ENCODE measurements around the gene MT1G.

MT1G gene

GRCh38 chr16:56688762-56689161, 20.9 kb upstream of the MT1G start:
- FAIRE-seq (no peak), DNase-seq (ENCODE audit: insufficient read length, low spot score) (no peak)
- TF ChIP-seq SPI1 (IDR thresholded peaks at IDR 0.05; ENCODE audit: low read depth, low read length) (no peak), POLR2AphosphoS5 (IDR thresholded peaks at IDR 0.05; ENCODE audit: low read depth, low read length) (no peak), PAX5 (IDR thresholded peaks at IDR 0.05; ENCODE audit: insufficient read depth, low read length, severe bottlenecking) (no peak), TAF1 (IDR thresholded peaks at IDR 0.05; ENCODE audit: low read depth, low read length) (no peak), POLR2A (IDR thresholded peaks at IDR 0.05; ENCODE audit: low read depth, low read length) (no peak), POU2F2 (IDR thresholded peaks at IDR 0.05; ENCODE audit: low read depth, low read length) (no peak)

- TF ChIP-seq TAF1 (IDR thresholded peaks at IDR 0.05; ENCODE audit: low read depth, low read length) (no peak), SPI1 (IDR thresholded peaks at IDR 0.05; ENCODE audit: low read depth, low read length) (no peak), POLR2A (IDR thresholded peaks at IDR 0.05; ENCODE audit: low read depth, low read length) (no peak), PAX5 (IDR thresholded peaks at IDR 0.05; ENCODE audit: insufficient read depth, low read length, severe bottlenecking) (no peak), POU2F2 (IDR thresholded peaks at IDR 0.05; ENCODE audit: low read depth, low read length) (no peak), POLR2AphosphoS5 (IDR thresholded peaks at IDR 0.05; ENCODE audit: low read depth, low read length) (no peak)
- DNase-seq (ENCODE audit: insufficient read length, low spot score) (no peak), FAIRE-seq (no peak)
These were observed 18.9 kb upstream of the MT1G start for GRCh38 chr16:56686758-56687157.

- no peak for FAIRE-seq
- DNase-seq (ENCODE audit: insufficient read length, low spot score) = no peak
- TF ChIP-seq POLR2AphosphoS5 (IDR thresholded peaks at IDR 0.05; ENCODE audit: low read depth, low read length) = no peak
- TF ChIP-seq TAF1 (IDR thresholded peaks at IDR 0.05; ENCODE audit: low read depth, low read length) = no peak
- TF ChIP-seq PAX5 (IDR thresholded peaks at IDR 0.05; ENCODE audit: insufficient read depth, low read length, severe bottlenecking) = no peak
- TF ChIP-seq SPI1 (IDR thresholded peaks at IDR 0.05; ENCODE audit: low read depth, low read length) = no peak
These were observed 17.2 kb upstream of the MT1G start for GRCh38 chr16:56684926-56685590.

GRCh38 chr16:56684256-56684925, 16.5 kb upstream of the MT1G start:
- no peak for TF ChIP-seq TAF1 (IDR thresholded peaks at IDR 0.05; ENCODE audit: low read depth, low read length)
- TF ChIP-seq PAX5 (IDR thresholded peaks at IDR 0.05; ENCODE audit: insufficient read depth, low read length, severe bottlenecking) = no peak
- no peak for TF ChIP-seq POLR2A (IDR thresholded peaks at IDR 0.05; ENCODE audit: low read depth, low read length)
- no peak for TF ChIP-seq SPI1 (IDR thresholded peaks at IDR 0.05; ENCODE audit: low read depth, low read length)
- no peak for TF ChIP-seq POU2F2 (IDR thresholded peaks at IDR 0.05; ENCODE audit: low read depth, low read length)
- TF ChIP-seq POLR2AphosphoS5 (IDR thresholded peaks at IDR 0.05; ENCODE audit: low read depth, low read length) = no peak
- DNase-seq (ENCODE audit: insufficient read length, low spot score) = no peak
- FAIRE-seq = no peak

GRCh38 chr16:56683424-56684172, 15.7 kb upstream of the MT1G start:
- FAIRE-seq (no peak), DNase-seq (ENCODE audit: insufficient read length, low spot score) (no peak)
- no peak for TF ChIP-seq SPI1 (IDR thresholded peaks at IDR 0.05; ENCODE audit: low read depth, low read length)
- TF ChIP-seq POU2F2 (IDR thresholded peaks at IDR 0.05; ENCODE audit: low read depth, low read length) = no peak
- no peak for TF ChIP-seq POLR2A (IDR thresholded peaks at IDR 0.05; ENCODE audit: low read depth, low read length)
- no peak for TF ChIP-seq TAF1 (IDR thresholded peaks at IDR 0.05; ENCODE audit: low read depth, low read length)
- TF ChIP-seq PAX5 (IDR thresholded peaks at IDR 0.05; ENCODE audit: insufficient read depth, low read length, severe bottlenecking) = no peak
- no peak for TF ChIP-seq POLR2AphosphoS5 (IDR thresholded peaks at IDR 0.05; ENCODE audit: low read depth, low read length)

GRCh38 chr16:56682703-56683397, 15.0 kb upstream of the MT1G start:
- FAIRE-seq (no peak), DNase-seq (ENCODE audit: insufficient read length, low spot score) (no peak)
- TF ChIP-seq POLR2A (IDR thresholded peaks at IDR 0.05; ENCODE audit: low read depth, low read length) (no peak), POLR2AphosphoS5 (IDR thresholded peaks at IDR 0.05; ENCODE audit: low read depth, low read length) (no peak), SPI1 (IDR thresholded peaks at IDR 0.05; ENCODE audit: low read depth, low read length) (no peak), PAX5 (IDR thresholded peaks at IDR 0.05; ENCODE audit: insufficient read depth, low read length, severe bottlenecking) (no peak), POU2F2 (IDR thresholded peaks at IDR 0.05; ENCODE audit: low read depth, low read length) (no peak), TAF1 (IDR thresholded peaks at IDR 0.05; ENCODE audit: low read depth, low read length) (no peak)

GRCh38 chr16:56681939-56682702, 14.3 kb upstream of the MT1G start, which contains the start of gene MT1X:
MT1X (plus strand) TSS chr16:56682470; CDS start chr16:56682541, 71 bp downstream.
- TF ChIP-seq POLR2A (IDR thresholded peaks at IDR 0.05; ENCODE audit: low read depth, low read length) (peak; percentile 71), PAX5 (IDR thresholded peaks at IDR 0.05; ENCODE audit: insufficient read depth, low read length, severe bottlenecking) (no peak), TAF1 (IDR thresholded peaks at IDR 0.05; ENCODE audit: low read depth, low read length) (no peak; the same call in 1 of the 2 replicates), POLR2AphosphoS5 (IDR thresholded peaks at IDR 0.05; ENCODE audit: low read depth, low read length) (peak; percentile 52; the same call in 1 of the 2 replicates)
- FAIRE-seq = peak; percentile 77
- peak; percentile 87 for DNase-seq (ENCODE audit: insufficient read length, low spot score)

GRCh38 chr16:56679818-56680217, 12.0 kb upstream of the MT1G start:
- no peak for DNase-seq (ENCODE audit: insufficient read length, low spot score)
- FAIRE-seq = no peak
- no peak for TF ChIP-seq SPI1 (IDR thresholded peaks at IDR 0.05; ENCODE audit: low read depth, low read length)
- no peak for TF ChIP-seq POU2F2 (IDR thresholded peaks at IDR 0.05; ENCODE audit: low read depth, low read length)
- TF ChIP-seq PAX5 (IDR thresholded peaks at IDR 0.05; ENCODE audit: insufficient read depth, low read length, severe bottlenecking) = no peak
- no peak for TF ChIP-seq POLR2A (IDR thresholded peaks at IDR 0.05; ENCODE audit: low read depth, low read length)
- TF ChIP-seq TAF1 (IDR thresholded peaks at IDR 0.05; ENCODE audit: low read depth, low read length) = no peak
- no peak for TF ChIP-seq POLR2AphosphoS5 (IDR thresholded peaks at IDR 0.05; ENCODE audit: low read depth, low read length)
